Posterior cingulate gyrus (tissue), 11 donors: Measurements from ENCODE around the gene APLP1.
"Not testable (repeated sequence)": the region's sequence is repeated elsewhere in the genome, so short reads cannot be mapped to it uniquely, and the experiment has no call there.

Experiments
- DNase-seq, 10 donors: peaks; one replicate each; pipeline versions ENCODE4 v3.0.0 to v3.0.0-alpha.2; 2020 to 2021; ENCODE audit warnings: mixed read lengths in 3 of 10
- intact Hi-C: fragments of 100-400 bp; cut with DNase I; formaldehyde crosslinking; loops from one replicate; pipeline ENCODE4 v1.15.1; 2023

APLP1 gene

GRCh38 chr19:35868172-35868822 lies at the start of gene APLP1:
Gene APLP1 (plus strand): TSS chr19:35868574. CDS start chr19:35868637, 63 bp downstream.
- DNase-seq, result peak; percentile 87 to 99 (median 91)
- intact Hi-C loops, result loop anchor here (2.0 kb wide), 1 partner anchor 91 kb away; no protein-coding TSS in a partner anchor

- peak in 1 of 10 donors; percentile 15 for DNase-seq
- intact Hi-C loops, result no loop called here
These were observed 45.8 kb upstream of the APLP1 start for GRCh38 chr19:35822579-35822978.

DNA sequence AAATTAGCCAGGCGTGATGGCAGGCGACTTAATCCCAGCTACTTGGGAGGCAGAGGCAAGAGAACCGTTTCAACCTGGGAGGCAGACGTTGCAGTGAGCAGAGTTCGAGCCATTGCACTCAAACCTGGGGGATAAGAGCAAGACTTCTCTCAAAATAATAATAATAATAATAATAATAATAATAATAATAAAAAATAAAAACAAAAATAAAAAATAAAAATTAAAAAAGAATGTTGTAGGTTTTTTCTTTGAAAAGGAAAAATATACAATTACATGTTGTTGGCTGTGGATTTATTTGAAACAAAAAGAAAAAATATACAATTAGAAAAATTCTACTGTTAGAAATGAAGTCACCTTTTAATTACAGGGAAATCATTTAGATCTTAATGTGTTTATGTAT lies 44.2 kb upstream of the APLP1 start:
- intact Hi-C loops, result no loop called here
- no peak for DNase-seq

GRCh38 chr19:35828692-35829301 lies 39.6 kb upstream of the APLP1 start:
- DNase-seq, result peak in 5 of 10 donors; percentile 25 to 81 (median 60)

GRCh38 chr19:35830986-35831385 lies 37.4 kb upstream of the APLP1 start:
- DNase-seq, result peak in 1 of 10 donors; percentile 9
- intact Hi-C loops, result no loop called here

More at GRCh38 chr19:35828692-35829301, 39.6 kb upstream of the APLP1 start:
- intact Hi-C loops, result no loop called here

DNA sequence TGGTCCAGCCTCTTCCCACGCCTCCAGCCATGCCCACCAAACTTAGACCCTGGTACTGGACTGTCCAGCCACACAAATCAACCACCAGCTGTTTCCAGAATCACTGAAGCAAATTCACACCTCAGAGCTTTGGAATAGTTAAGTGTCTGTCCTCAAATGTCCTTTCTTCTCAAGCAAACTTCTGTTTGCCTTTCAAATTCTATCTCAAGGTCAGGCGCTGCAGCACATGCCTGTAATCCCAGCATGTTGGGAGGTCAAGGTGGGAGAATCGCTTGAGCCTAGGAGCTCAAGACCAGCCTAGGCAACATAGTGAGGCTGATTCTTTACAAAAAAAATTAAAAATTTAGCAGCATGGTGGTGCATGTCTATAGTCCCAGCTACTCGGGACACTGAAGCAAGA lies 36.3 kb upstream of the APLP1 start:
- no peak for DNase-seq
- intact Hi-C loops, result no loop called here

- intact Hi-C loops, result no loop called here
- peak in 3 of 10 donors; percentile 2 to 4 (median 3) for DNase-seq
These were observed 34.4 kb upstream of the APLP1 start for GRCh38 chr19:35833972-35834371.

- peak in 3 of 10 donors; percentile 3 to 25 (median 15) for DNase-seq
- intact Hi-C loops, result not testable (repeated sequence)
These were observed 32.3 kb upstream of the APLP1 start for GRCh38 chr19:35836096-35836495.

DNA sequence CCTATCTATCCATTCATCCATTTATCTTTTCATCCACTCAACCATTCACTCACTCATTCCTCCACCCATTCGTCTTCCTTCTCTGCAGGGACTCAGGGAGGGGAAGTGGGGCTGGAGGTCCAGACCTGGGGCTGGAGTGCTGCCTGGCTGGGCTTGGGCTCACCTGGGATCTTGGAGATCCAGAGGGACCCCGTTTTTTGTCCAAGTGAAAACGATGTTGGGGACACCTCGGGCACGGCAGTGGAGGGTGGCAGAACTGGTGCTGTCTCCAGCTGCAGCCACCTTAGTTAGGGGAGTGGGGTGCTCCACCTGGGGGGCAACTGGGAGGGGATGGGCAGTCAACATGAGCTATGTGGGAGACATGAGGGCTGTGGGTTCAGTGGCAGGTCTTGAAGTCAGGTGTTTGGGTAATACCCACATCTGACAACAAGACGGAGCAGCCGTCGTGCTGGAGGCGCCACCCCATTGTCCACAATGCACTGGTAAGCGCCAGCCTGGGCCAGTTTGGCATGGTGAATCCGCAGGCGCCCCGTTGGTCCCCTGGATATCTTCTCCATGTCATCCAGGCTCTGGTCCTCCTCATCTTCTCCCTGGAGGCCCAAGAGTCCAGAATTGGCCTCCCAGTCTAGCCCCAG lies 26.3 kb upstream of the APLP1 start:
- intact Hi-C loops, result no loop called here
- DNase-seq, result peak in 3 of 10 donors; percentile 25 to 73 (median 61)

GRCh38 chr19:35842666-35843272 lies 25.6 kb upstream of the APLP1 start:
- DNase-seq, result no peak
- intact Hi-C loops, result no loop called here

GRCh38 chr19:35843676-35844481 lies 24.5 kb upstream of the APLP1 start:
- intact Hi-C loops, result no loop called here

GRCh38 chr19:35844482-35845214 lies 23.7 kb upstream of the APLP1 start:
- intact Hi-C loops, result no loop called here
- DNase-seq, result peak in 3 of 10 donors; percentile 2 to 40 (median 7)

More at GRCh38 chr19:35843676-35844481, 24.5 kb upstream of the APLP1 start:
- peak in 3 of 10 donors; percentile 44 to 77 (median 59) for DNase-seq

GRCh38 chr19:35845215-35846037 lies 22.9 kb upstream of the APLP1 start:
- peak in 3 of 10 donors; percentile 61 to 67 (median 63) for DNase-seq
- intact Hi-C loops, result no loop called here

- peak in 2 of 10 donors; percentile 48 to 60 for DNase-seq
- intact Hi-C loops, result no loop called here
These were observed 22.2 kb upstream of the APLP1 start for GRCh38 chr19:35846038-35846668.

GRCh38 chr19:35847911-35848310 lies 20.5 kb upstream of the APLP1 start:
- DNase-seq, result peak in 3 of 10 donors; percentile 18 to 55 (median 38)
- intact Hi-C loops, result no loop called here

GRCh38 chr19:35848486-35848885 lies 19.9 kb upstream of the APLP1 start:
- intact Hi-C loops, result no loop called here
- DNase-seq, result peak in 2 of 10 donors; percentile 26 to 75

- peak in 3 of 10 donors; percentile 55 to 83 (median 72) for DNase-seq
- intact Hi-C loops, result no loop called here
These were observed 19.4 kb upstream of the APLP1 start for GRCh38 chr19:35848919-35849505.
